NOMO-1 treated with dmso at 0.1 percent for 144 hours (cell line): Measurements from ENCODE around the gene TMC5.
"Not testable (repeated sequence)": the region's sequence is repeated elsewhere in the genome, so short reads cannot be mapped to it uniquely, and the experiment has no call there.

Experiments
- DNase-seq: peaks from one replicate; lab custom pipeline; 2025; ENCODE audit not compliant: unreplicated experiment; lab: John Stamatoyannopoulos, UW

Gene TMC5

GRCh38 chr16:19406891-19407491, 10.7 kb upstream of the TMC5 start:
- no peak for DNase-seq

DNA sequence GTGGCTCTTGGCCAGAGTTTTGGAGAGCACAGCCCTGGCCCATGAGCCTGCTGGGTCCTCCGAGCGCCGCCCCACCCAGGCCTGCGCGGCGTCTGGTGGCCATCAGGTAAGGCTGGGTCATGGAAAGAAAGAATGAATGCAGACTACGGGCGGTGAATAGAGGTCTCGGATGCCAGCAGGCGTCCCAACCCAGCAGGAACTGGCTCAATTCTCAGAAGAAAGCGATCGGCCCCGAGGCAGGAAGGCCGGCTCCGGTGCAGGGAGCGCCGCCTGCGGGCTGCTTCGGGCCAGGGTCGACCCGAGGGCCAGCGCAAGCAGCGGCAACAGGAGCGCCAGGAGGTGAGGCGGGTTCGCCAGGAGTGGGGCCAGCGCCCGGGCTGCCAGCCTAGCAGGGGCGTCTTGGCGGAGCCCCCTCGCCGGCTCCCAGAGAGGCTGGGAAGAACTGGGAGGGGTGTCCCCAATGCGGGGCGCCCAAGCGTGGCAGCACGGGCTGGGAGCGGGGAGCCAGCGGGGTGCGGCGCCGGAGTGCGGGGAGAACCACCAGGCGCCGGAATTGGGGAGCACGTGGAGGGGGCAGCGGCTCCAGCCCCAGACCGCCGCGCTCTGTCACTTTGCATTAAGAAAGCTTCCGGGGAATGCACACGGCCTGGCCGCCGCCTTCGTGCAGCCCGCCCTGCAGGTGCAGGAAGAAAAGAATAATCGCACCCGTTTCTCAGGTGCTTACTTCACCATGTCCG, 7.1 kb upstream of the TMC5 start:
- DNase-seq = no peak

GRCh38 chr16:19411298-19411697, 6.4 kb upstream of the TMC5 start:
- DNase-seq = no peak

GRCh38 chr16:19412055-19412454, 5.6 kb upstream of the TMC5 start:
- DNase-seq = not testable (repeated sequence)

DNA sequence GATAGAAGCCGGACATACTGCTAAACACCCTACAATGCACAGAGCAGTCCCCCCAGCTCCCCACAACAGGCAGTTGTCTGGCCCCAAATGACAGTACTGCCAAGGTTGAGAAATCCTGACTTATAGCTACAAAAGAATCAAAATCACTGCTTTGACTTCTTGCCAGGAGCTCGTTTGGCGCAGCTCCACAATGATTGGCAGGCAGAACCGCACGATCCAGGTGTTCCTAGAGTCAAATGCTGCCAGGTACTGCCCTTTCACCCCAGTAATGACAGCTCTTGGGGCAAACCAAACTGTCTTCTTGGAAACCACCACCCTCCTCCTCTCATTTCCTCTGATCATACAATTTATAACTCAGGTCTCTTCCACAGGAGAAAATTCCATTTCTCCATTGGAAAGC, 2.2 kb upstream of the TMC5 start:
- no peak for DNase-seq

GRCh38 chr16:19415918-19416317, 1.8 kb upstream of the TMC5 start:
- DNase-seq = no peak

DNA sequence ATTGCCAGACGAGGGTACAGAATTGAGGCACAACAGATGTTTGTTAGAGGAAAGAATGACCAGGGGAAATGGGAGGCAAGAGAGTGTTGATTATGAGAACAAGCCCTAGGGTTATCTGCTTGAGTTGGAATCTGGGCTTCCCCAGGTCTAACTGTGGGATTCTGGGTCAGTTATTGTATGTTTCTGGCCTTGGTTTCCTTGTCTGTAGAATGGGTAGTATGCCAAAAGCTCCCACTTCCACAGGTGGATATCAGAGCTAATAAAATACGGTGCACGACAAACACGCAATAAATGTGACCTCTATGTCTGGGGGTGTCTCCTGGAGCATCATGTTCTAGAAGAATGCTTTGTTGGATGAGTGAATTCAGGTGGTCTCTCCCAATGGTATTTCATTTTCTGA, 517 bp downstream of the TMC5 start:
- no peak for DNase-seq

GRCh38 chr16:19419698-19420075, 2.0 kb downstream of the TMC5 start:
- no peak for DNase-seq

DNA sequence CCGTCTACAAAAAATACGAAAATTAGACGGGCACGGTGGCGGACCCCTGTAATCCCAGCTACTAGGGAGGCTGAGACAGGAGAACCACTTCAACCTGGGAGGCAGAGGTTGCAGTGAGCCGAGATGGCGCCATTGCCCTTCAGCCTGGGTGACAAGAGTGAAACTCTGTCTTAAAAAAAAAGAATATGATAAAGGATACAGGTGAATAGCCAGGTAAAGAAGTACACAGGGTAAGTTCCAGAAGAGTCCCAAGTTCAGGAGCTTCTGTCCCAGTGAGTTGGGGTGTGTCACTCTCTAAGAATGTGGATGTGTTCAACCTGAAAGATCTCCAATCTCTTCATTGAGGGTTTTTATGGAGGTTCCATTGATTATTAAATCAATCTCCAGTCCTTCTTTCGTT, 6.8 kb downstream of the TMC5 start:
- DNase-seq = no peak

DNA sequence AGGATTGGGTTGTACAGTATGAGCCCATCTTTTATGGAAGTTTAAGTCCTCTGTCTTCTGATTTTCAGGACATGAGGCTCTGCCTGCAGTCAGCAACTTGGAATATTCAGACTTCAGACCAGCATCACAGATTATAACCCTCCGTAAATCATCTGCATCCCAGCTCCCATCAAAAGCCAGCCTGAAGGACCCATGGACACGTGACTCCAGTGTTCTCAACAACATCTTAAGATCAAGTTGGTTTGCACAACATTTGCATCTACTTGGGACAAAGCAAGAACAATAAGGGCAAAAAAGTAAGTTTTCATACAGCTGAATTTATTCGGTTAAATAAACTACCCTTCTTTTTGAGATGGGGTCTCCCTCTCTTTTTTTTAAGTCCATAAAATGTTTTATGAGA, 12.7 kb downstream of the TMC5 start:
- DNase-seq = no peak

DNA sequence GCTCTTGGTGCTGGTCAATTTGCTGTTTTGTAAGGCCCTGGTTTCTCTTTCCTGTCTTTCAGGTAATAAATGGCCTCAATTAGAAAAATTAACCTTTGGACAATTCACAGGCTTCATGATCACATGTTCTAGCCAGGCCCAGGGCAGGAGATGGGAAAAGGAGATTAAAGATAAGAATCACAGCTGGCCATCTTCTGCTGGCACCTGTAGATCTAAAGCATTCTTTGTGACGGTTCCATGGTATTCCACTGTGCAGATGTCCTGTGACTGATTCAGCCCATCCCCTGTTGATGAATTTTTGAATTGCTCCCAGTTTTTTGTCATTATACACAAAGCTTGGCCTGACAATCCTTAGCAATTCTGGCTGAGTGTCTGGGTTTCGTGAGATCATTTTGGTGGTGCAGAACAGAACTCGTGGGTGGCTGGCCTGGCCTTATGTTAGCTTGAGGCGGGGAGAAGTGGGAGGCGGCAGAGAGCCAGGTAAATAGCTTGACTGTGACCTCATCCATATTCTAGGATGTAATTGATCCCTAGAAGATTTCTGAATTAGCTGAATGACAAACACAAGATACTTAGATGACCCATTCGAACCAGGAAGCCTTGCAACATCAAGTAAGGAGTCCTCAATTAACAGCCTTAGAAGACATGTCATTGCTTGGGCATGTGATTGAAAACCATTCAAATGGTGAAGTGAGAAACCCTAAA, 14.1 kb downstream of the TMC5 start:
- no peak for DNase-seq

GRCh38 chr16:19432429-19432828, 14.7 kb downstream of the TMC5 start:
- peak; percentile 21 for DNase-seq

- no peak for DNase-seq
Measured at GRCh38 chr16:19434584-19434983, 16.9 kb downstream of the TMC5 start.

- DNase-seq = no peak
Measured at GRCh38 chr16:19436540-19436939, 18.9 kb downstream of the TMC5 start.

DNA sequence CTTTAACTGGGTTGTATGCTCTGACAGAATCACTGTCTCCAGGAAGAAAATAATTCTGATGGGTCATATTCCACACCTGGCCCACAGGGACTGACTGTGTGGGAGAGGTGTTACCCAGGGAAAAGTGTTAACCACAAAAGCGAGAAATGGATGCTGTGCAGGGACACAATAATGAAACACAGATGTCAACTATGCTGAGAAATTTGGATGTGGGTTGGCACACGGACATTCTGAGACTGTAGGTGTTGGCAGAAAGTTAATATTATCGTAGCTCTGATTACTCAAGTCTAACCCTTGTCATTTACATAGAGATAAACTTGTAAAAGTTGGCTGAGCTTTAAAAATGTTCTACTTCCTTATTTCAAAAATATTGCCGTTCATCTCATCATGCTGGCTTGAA, 19.6 kb downstream of the TMC5 start:
- no peak for DNase-seq

GRCh38 chr16:19438739-19439138, 21.1 kb downstream of the TMC5 start:
- DNase-seq = no peak

DNA sequence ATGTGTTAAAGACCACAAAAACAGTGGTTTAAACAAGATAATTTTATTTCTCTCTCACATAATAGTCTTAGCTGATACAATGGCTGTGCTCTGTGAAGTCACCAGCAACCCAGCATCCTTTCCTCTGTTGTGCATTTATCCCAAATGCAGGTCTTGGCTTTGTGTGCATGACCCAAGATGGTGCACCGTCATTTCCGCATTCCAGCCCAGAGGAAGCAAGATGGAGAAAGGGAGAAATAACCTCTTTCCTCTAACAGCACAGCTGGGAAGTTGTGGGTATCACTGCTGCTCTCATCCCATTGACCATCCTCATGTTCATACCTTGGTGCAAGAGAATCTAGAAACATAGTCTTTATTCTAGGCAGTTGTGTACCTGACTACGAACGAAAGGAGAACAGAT, 21.8 kb downstream of the TMC5 start:
- DNase-seq = no peak

- no peak for DNase-seq
Measured at GRCh38 chr16:19443659-19444058, 26.0 kb downstream of the TMC5 start.

DNA sequence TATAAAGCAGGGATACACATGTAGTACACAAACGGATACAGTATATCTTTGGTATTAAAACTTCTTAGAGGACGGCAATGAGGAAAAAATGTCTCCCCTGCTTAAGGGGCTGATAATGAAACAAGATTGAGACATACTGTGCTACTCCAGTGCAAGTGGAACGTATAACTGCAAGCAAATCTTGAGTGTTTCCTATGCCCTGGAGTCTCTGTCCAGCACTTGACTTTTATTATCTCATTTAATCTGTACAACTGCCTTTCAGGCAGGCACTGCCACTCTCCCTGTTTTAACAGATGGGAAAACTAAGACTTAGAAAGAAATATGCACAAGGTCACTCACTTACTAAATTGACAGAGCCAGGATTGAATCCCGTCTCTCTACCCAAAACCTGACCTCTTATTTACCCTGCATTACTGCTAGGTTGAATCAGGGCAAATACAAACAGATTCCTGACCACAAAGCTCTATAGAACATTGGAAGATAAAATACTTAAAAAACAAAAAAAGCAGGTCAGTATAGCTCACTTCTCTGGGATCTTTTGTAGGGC, 28.7 kb downstream of the TMC5 start:
- no peak for DNase-seq

- DNase-seq = no peak
Measured at GRCh38 chr16:19446886-19447285, 29.2 kb downstream of the TMC5 start.

GRCh38 chr16:19450186-19450585, 32.5 kb downstream of the TMC5 start:
- no peak for DNase-seq

DNA sequence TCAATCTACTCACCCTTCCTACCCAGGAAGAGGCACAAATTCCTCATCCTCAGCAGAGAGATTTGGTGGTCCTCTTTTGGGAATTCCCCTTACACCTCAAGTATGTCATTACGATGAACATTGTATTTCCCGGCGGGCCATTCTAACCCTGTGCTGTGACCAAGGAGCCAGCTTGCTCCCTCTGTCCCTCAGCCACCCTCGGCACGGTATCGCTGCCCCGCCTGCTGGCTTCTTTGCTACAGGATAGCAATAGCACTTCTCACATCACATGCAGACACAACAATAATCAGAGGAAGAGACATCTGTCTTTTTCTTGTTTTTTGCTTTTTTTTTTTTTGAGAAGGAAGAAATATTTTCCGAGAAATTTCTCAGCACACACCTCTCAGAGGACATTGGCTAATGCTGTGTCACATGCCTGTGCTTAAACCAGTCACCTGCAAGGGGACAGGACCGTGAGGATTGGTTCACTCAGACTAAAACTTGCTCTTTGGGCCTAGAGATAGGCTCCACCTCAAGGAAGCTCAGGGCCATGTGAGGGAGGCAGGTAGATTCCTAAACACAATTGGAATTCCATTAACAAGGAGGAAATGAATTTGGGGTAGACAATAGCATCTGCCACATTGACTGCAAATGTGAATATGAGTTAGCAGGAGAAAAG, 41.2 kb downstream of the TMC5 start:
- DNase-seq = no peak
